RWPE1 (cell line): Measurements from ENCODE around the gene HYOU1.
A peak's percentile ranks its signal among the peaks of the same experiment; 100 is the strongest.

Experiments used
- CTCF ChIA-PET: fragments of 350-600 bp; sonication (Branson Sonifier 250); formaldehyde crosslinking; extraction: SDS; loops from one replicate; lab custom pipeline; 2021; lab: Yijun Ruan, JAX
- POLR2A ChIA-PET: fragments of 400-600 bp; formaldehyde crosslinking; extraction: SDS; loops from one replicate; lab custom pipeline; 2020; ENCODE audit warnings: antibody characterized with exemption; ENCODE audit not compliant: low non-redundant PET; lab: Yijun Ruan, JAX
- DNase-seq: peaks from one replicate; pipeline ENCODE4 v3.0.0; 2012; ENCODE audit warnings: low spot score
- H3K27ac ChIP-seq: fragments of 450-650 bp; 2 replicates; pipeline ENCODE4 v1.5.1; 2017
- CTCF ChIP-seq: fragments of 450-650 bp; conservative IDR thresholded peaks from 2 replicates; pipeline ENCODE4 v1.5.1; 2017; ENCODE audit warnings: low read depth, mild to moderate bottlenecking

Gene HYOU1

GRCh38 chr11:119055901-119056300 is 1.1 kb downstream of the HYOU1 start:
- DNase-seq = peak; percentile 22
- POLR2A ChIA-PET = interaction anchor here (0.8 to 1.5 kb wide), 3 partner anchors 8 to 27 kb away, joined by 3 to 8 read pairs (median 3); partner anchors contain the start of gene VPS11
- TF ChIP-seq CTCF = no peak
- CTCF ChIA-PET = interaction anchor here (1.0 to 1.2 kb wide), 2 partner anchors 8 to 11 kb away, joined by 3 to 5 read pairs; partner anchors contain the start of gene VPS11
- H3K27ac ChIP-seq = peak overlapping the region; percentile 85

DNA sequence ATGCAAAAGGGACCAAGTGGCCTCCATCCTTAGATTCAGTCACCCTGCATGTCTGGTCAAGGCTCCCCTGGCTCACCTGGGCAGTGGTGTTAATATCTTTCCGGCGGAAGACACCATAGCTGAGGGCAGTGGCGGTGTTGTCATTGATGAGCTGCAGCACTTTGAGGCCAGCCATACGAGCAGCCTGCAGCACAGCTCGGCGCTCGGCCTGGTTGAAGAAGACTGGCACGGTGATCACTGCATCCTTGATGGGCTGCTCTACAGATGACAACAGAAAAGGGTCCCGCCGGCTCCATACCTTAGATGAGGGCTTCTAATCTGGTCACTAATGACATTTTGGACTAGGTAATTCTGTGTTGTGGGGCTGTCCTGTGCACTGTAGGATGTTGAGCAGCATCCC is 2.6 kb downstream of the HYOU1 start:
- no peak overlapping the region for H3K27ac ChIP-seq
- ChIA-PET POLR2A (no interaction called here), CTCF (no interaction called here)
- TF ChIP-seq CTCF = no peak
- no peak for DNase-seq

DNA sequence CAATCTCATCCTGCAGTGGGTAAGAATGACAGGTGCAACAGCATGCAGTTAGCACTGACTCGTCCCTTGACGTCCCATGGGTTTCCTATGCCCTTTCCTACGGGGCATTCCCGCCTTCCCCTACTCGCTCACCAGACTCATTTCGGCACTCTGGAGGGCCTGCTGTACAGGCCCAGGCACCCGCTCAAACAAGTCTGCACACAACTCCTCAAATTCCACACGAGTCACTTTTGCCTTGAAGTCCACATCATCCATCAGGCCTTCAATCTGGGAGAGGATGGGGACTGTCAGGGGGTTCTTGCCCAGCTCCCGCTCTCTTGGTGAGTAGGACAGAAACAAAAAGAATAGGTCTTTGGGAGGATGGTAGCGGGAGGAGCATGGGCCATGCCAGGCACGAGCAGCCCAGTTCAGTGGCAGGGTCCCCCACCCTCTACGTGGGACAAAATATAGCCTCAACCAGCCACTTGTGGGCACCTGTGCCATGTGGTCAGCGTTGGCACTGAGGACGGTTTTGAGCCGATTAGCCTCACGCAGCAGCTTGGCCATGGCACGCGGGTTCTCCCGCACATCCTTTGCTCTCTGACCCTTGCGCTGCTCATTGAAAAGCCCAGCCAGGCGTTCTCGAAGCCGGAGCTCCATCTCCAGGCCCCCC is 4.7 kb downstream of the HYOU1 start:
- CTCF ChIA-PET = no interaction called here
- POLR2A ChIA-PET = no interaction called here
- TF ChIP-seq CTCF = no peak
- no peak for DNase-seq
- 0 out of 2 replicates have a peak overlapping the region, but pooled peaks have one; percentile 2 for H3K27ac ChIP-seq

GRCh38 chr11:119051440-119052162 is 5.4 kb downstream of the HYOU1 start:
- DNase-seq = no peak
- TF ChIP-seq CTCF = no peak

GRCh38 chr11:119049081-119049480 is 7.9 kb downstream of the HYOU1 start:
- ChIA-PET CTCF (no interaction called here), POLR2A (no interaction called here)
- TF ChIP-seq CTCF = no peak

More at GRCh38 chr11:119051440-119052162, 5.4 kb downstream of the HYOU1 start:
- ChIA-PET CTCF (no interaction called here), POLR2A (no interaction called here)
- H3K27ac ChIP-seq = 0 out of 2 replicates have a peak overlapping the region, but pooled peaks have one; percentile 2

GRCh38 chr11:119048644-119049043 is 8.4 kb downstream of the HYOU1 start:
- no peak for TF ChIP-seq CTCF
- POLR2A ChIA-PET = no interaction called here
- CTCF ChIA-PET = no interaction called here
- no peak for DNase-seq
- H3K27ac ChIP-seq = peak overlapping the region; percentile 1; the same call in 1 of the 2 replicates

More at GRCh38 chr11:119049081-119049480, 7.9 kb downstream of the HYOU1 start:
- DNase-seq = no peak
- no peak overlapping the region for H3K27ac ChIP-seq
